ENCODE results near the gene PRDM5. TPM values are rescaled to one million over a fixed set of nuclear protein-coding genes. Genes with fewer than 3 reads are reported as not detected.

Gene PRDM5
- total and polyA plus RNA-seq, 2 of the 13 experiments (the other 11 are each of a cell fraction or from before 2014, with no cell fraction given): not detected

- Histone ChIP-seq H3K79me2 (ENCODE audit: insufficient read depth, low read length) (no peaks in the 10 kb centered on the region), H3K4me2 (ENCODE audit: low read depth, low read length) (no peak overlapping the region), H3K27me3 (ENCODE audit: control insufficient read depth in 1 of 2, insufficient read depth in 2 of 2, low read length in 2 of 2) (no peaks in the 10 kb centered on the region), H3K36me3 (replicated peaks in 1 of 2; ENCODE audit: control insufficient read depth in 1 of 2, insufficient read depth in 2 of 2, low read length in 2 of 2) (no peaks in the 10 kb centered on the region), H3K4me1 (ENCODE audit: insufficient read depth, low read length) (no peaks in the 10 kb centered on the region), H3K9me3 (ENCODE audit: low read length) (no peaks in the 10 kb centered on the region), H3K4me3 (replicated peaks in 1 of 3; ENCODE audit: insufficient read depth in 1 of 3, low read depth in 2 of 3, low read length in 3 of 3) (no peak overlapping the region), H2AFZ (ENCODE audit: low read length) (no peak overlapping the region), H3K9ac (ENCODE audit: insufficient read depth, low read depth, low read length) (no peak overlapping the region), H3K27ac (ENCODE audit: extremely low read length, insufficient read depth, low read length) (no peak overlapping the region), H4K20me1 (ENCODE audit: insufficient read depth, low read length) (no peaks in the 10 kb centered on the region)
- no peak for DNase-seq (ENCODE audit: low spot score)
- intact Hi-C loops (cut with micrococcal nuclease; ENCODE audit: unreplicated experiment) (loop anchor here (1.0 kb wide), 1 partner anchor 713 kb away; no protein-coding TSS in a partner anchor), in situ Hi-C loops (cut with HindIII; ENCODE audit: extremely low pct_ligation_motif_present, low pct_unique_long_range_greater_than_20kb) (no loop called here)
- TF ChIP-seq POLR2G (IDR thresholded peaks at IDR 0.05; ENCODE audit: low read depth, low read length) (no peak), ZNF83 (CRISPR knock-in tag; IDR thresholded peaks at IDR 0.05; ENCODE audit: borderline replicate concordance) (no peak), ZNF772 (CRISPR knock-in tag; IDR thresholded peaks at IDR 0.05) (no peak), ZNF143 (CRISPR knock-in tag; IDR thresholded peaks at IDR 0.05) (no peak), ZNF296 (CRISPR knock-in tag; conservative IDR thresholded peaks at IDR 0.05) (no peak), ARNTL (CRISPR knock-in tag; IDR thresholded peaks at IDR 0.05) (no peak), BRF2 (CRISPR knock-in tag; IDR thresholded peaks at IDR 0.05) (no peak), ZNF569 (CRISPR knock-in tag; IDR thresholded peaks at IDR 0.05; ENCODE audit: borderline replicate concordance) (no peak), CHD4 (IDR thresholded peaks at IDR 0.05; ENCODE audit: borderline replicate concordance, low read length) (no peak), HOXA5 (CRISPR knock-in tag; IDR thresholded peaks at IDR 0.05) (no peak)
- FAIRE-seq: no peak
- CTCF ChIA-PET (ENCODE audit: low intra/inter-chr PET ratio, low total read pairs): no interaction called here
- no TSS peak for BruUV-seq (replicated peaks)
- WGBS (ENCODE audit: low lambda C conversion rate): 3% methylated on average over 5 of the region's 5 CpGs
- POLR2A ChIA-PET: no interaction called here
- no peak for ATAC-seq
These were observed 52.8 kb downstream of the PRDM5 start for GRCh38 chr4:120869613-120870278.
